Limb (tissue), 2 donors: Measurements from ENCODE around the gene GNPAT.

ENCODE experiments used
- DNase-seq, 2 donors: peaks; one replicate each; pipeline ENCODE4 v3.0.0-alpha.2; 2016; ENCODE audit errors: extremely low spot score in 2 of 2

Gene GNPAT

DNA sequence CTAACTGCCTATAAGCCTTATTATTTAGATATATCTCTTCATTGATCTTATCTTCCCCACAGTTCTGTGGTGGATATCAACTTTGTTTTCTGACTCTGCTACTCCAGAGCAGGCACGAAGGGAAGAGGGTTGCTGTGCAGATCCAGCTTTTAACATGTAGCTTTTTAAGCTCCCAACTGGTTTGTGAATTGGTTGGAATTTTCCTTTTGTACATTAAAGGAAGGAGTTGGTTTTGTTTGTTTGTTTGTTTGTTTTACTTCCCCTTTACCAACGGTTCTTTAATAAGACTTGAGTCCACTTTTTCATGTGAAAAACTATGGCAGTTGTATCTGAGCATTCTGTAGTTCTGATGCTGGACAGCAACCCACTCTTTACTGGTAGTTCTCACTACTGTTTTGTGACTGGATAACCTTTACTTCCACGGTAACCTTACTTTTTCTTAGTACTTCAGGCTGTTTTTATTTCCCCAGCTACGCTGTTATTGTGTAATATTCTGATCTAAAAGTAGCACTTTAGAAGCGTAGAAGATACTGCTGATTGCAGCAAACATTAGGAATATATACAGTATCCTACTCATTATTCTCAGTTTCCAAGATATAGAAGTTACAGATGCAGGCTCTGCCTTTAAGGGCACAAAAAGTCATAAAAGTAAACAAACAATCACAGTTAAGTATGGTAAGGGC, 1.6 kb downstream of the GNPAT start:
- DNase-seq = no peak

DNA sequence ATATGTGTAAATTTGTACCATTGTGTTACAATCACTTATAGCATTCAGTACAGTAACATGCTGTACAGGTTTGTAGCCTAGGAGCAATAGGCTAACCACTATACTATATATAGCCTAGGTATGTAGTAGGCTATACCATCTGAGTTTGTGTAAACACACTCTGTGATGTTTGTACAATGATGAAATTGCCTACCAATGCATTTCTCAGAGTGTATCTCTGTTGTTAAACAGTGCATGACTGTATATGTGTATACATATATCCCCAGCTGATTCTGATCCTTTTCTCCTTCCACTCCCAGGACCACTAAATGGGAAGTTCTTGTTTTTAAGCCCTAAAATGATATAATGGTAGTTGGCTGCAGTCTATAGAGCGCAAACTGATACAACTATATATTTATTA, 7.8 kb downstream of the GNPAT start:
- no peak for DNase-seq

DNA sequence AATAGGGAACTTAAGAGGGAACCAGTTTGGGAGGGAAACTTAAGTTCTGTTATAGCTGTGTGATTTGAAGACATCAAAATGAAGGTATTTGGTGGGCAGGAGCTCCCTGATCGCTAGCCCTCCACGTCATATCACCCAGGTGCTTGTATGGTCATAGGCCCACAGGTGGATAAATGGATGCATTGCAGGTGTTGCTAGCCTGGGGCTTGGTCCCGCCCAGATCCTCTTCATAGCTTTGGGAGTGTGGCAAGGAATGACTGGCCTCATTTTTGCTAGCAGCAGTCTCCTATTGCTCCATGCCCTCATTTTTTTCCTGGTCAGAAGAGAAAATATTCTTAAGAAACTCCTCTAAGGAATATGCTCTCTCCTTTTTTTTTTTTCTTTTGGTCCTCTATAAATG, 11.3 kb downstream of the GNPAT start:
- DNase-seq = no peak

- no peak for DNase-seq
Measured at GRCh38 chr1:231260351-231260750, 19.3 kb downstream of the GNPAT start.

- no peak for DNase-seq
Measured at GRCh38 chr1:231264642-231265041, 23.6 kb downstream of the GNPAT start.

DNA sequence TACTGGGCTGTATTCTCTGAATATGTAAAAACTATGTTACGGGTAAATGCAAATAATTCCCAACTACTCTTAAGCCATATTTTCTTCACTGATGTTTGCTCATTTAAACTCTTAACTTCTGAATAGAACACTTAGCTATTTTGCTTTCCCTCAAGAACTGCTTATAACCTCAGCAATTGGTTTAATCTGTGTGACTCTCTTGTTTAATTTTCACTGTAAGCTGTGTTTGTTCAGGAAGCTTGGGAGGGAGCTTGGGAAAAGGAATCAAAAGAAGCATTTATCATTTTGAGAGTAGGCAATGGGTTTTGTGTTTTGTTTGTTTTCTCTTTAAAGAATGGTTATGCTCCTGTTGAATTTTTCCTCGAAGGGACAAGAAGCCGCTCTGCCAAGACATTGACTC, 24.4 kb downstream of the GNPAT start:
- DNase-seq = no peak

GRCh38 chr1:231266811-231267322, 25.9 kb downstream of the GNPAT start:
- no peak for DNase-seq

- no peak for DNase-seq
Measured at GRCh38 chr1:231272173-231272572, 31.2 kb downstream of the GNPAT start.

DNA sequence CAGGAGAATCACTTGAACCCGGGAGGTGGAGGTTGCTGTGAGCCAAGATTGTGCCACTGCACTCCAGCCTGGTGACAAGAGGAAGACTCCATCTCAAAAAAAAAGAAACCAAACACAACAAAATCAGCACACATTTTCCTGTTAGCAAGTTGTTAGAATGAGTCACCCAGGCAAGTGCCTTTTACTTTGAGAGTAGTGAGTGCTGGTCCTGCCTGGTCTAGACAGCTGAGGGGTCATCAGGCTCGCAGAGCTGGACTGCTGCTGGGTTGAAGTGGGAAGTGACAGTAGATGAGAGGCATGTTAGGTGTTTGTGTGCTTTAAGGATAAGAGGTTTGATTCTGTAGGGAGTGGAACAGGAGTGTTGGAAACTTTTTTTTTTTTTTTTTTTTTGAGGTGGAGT, 31.9 kb downstream of the GNPAT start:
- DNase-seq = no peak

DNA sequence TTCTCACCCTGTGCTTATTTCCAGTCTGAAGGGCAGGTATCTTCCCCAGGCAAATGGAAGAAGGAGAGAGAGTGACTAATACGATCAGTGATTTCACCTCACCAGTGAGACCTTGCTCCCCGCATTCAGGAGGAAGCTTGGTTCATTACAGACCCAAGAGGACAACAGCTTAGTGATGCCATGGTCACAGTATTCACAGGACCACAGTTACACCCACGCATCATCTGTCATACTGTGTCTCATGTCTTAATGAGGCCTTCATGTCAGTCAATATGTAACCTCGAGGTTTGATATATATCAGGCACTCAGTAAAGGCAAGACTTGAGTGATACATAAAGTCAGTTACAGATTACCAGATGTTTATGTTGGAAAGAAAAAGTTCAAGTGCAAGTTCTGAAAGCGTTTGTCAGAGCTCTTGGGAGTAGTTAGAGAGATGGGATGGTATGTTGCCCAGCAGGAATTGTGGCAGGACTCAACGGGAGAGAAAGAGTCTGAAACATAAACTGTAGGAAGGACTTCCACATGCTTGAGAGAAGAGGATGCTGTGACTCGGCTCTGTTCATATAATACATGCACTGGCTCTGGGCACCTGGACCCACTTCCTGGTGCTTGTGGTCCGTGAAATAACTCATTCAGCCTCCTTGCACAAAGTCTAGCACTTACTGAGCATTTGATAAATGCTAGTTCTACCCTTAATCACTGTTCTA, 33.3 kb downstream of the GNPAT start:
- DNase-seq = no peak

DNA sequence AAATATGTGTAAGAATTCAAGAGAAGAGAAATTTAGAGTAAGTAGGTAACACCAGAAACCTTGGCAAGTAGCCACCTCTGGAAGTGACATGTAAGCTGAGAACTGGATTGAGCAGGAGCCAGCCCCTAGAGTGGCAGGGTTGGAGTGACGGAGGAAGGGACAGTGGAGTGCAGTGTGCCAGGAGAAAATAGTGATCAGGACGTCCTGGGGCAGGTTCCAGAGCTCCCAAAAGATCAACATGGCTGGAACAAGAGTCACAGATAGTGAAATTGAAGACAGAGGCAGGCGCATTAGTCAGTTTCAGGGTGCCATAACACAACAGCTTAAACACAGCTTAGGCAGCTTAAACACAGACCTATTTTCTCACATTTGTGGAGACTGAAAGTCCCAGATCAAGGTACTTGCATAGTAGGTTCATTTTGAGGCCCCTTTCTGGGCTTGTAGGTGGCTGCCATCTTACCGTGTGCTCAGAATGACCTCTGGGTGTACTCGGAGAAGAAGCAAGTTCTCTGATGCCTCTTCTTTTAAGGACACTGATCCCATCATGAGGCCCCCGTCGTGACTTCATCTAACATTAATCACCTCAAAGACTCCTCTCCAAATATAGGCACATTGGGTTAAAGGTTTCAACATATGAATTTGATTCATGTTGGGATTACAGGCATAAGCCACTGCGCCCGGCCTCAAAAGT, 37.2 kb downstream of the GNPAT start:
- no peak for DNase-seq

- DNase-seq = no peak
Measured at GRCh38 chr1:231279081-231279480, 38.1 kb downstream of the GNPAT start.

- DNase-seq = no peak
Measured at GRCh38 chr1:231279683-231280082, 38.7 kb downstream of the GNPAT start.

DNA sequence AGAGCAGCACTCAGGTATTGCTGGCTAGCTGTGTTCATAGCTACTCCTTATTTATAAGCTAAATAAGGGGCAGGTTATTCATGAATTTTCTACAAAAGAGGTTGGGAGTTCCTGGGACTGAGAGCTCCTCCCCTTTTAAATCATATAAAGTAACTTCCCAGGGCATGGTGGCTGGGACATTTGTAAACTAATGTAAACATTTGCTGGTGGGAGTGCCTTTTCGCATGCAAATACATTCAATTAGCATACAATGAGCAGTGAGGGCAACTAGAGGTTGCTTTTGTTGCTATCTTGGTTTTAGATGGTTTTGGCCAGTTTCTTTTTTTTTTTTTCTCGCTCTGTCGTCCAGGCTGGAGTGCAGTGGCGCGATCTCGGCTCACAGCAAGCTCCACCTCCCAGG, 43.4 kb downstream of the GNPAT start:
- no peak for DNase-seq

DNA sequence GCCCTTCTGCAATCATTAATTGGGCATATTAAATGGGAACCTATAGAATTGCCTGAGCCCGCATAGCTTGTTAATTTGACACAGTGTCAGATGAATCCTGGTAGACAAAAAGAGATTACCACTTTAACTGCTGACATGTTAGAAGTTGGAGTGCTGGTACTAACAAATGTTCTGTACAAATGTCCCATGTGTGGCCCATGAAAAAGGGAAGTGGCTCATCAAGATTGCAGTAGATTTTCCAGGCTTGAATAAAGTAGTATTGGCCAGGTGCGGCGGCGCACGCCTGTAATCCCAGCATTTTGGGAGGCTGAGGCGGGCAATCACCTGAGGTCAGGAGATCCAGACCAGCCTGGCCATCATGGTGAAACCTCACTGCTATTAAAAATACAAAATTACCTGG, 45.6 kb downstream of the GNPAT start:
- DNase-seq = no peak

GRCh38 chr1:231295938-231296337, 54.9 kb downstream of the GNPAT start:
- DNase-seq = no peak

DNA sequence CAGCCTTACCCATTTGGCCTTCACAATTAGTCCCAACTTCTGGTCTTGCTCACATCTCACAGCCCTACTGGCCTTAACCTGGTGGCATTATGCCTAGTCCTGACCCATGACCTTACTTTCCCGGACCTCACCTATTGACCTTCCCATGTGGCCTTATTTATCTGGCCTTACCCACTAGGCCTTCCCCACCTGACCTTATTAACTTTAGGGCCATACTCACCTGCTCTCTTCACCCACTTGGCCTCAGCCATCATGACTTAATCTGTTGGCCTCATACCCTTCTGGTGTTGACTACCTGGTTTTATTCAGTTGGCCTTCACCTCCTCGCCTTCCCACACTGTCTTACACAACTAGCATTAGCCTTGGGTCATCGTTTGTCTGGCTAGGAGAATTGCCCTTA, 61.0 kb downstream of the GNPAT start:
- DNase-seq = no peak

DNA sequence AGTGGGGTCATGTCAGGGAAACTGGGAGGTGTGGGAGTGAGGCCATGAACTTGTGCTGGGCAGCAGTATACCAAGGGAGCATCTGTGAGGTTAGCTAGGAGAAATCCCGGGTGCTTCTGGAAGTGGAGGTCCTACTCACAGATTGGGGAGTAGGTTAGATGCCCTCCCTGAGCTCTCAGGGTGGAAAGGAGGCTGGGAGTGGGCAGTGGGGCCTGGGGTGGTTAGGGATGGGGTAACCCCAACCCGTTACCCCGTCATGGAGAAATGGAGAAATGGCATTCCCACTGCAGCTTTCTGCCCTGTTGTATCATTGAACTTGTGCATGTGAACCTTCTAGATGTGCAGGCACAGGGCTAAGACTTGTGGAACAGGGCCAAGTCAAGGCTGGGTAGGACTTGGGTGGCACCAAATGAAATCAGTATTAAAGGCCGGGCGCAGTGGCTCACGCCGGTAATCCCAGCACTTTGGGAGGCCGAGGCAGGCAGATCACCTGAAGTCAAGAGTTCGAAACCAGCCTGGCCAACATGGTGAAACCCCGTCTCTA, 69.5 kb downstream of the GNPAT start:
- no peak for DNase-seq

GRCh38 chr1:231311720-231312431, 70.9 kb downstream of the GNPAT start:
- no peak for DNase-seq

DNA sequence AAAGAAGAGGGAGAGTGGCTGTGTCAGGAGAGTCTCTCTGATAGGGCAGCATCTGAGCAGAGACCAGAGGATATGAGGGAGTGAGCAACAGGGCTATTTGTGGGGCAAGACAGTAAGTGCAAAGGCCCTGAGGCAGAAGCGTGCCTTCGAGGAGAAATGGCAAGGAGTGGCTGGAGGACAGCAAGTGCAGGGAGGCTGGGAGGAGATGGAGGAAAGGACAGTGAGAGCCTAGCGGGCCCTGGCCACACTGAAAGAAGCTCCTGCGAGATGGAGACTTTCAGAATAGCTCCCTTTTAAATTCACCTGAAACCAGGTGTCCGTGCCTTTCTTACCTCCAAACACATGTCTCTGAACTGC, 71.4 kb downstream of the GNPAT start:
- no peak for DNase-seq

DNA sequence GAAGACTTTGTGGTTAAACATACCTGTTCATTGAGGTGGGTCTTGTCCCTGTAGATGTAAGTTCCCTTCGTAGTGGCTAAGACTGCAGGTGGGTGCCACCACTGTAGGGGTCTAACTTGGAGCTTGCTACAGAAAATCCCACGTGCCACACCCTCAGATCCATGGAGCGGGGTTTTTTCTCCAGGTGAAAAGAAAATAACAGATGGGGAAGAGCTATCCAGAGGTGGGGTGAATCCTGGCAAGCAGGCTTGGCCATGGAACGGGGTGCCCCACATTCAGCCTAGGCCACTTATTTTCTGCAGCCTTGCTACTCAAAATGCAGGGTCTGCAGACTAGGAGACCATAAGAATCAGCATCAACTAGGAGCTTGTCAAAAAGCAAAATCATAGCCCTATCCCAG, 72.6 kb downstream of the GNPAT start:
- no peak for DNase-seq

- DNase-seq = peak in 1 of 2 donors; percentile 37
Measured at GRCh38 chr1:231315887-231316286, 74.9 kb downstream of the GNPAT start.
